NCI-H128 (cell line): Measurements from ENCODE around the gene MYG1.
A peak's percentile ranks its signal among the peaks of the same experiment; 100 is the strongest.

Experiments used
- DNase-seq: peaks from one replicate; lab custom pipeline; 2025; ENCODE audit not compliant: unreplicated experiment; lab: John Stamatoyannopoulos, UW

MYG1 gene, protein sequence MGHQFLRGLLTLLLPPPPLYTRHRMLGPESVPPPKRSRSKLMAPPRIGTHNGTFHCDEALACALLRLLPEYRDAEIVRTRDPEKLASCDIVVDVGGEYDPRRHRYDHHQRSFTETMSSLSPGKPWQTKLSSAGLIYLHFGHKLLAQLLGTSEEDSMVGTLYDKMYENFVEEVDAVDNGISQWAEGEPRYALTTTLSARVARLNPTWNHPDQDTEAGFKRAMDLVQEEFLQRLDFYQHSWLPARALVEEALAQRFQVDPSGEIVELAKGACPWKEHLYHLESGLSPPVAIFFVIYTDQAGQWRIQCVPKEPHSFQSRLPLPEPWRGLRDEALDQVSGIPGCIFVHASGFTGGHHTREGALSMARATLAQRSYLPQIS

DNA sequence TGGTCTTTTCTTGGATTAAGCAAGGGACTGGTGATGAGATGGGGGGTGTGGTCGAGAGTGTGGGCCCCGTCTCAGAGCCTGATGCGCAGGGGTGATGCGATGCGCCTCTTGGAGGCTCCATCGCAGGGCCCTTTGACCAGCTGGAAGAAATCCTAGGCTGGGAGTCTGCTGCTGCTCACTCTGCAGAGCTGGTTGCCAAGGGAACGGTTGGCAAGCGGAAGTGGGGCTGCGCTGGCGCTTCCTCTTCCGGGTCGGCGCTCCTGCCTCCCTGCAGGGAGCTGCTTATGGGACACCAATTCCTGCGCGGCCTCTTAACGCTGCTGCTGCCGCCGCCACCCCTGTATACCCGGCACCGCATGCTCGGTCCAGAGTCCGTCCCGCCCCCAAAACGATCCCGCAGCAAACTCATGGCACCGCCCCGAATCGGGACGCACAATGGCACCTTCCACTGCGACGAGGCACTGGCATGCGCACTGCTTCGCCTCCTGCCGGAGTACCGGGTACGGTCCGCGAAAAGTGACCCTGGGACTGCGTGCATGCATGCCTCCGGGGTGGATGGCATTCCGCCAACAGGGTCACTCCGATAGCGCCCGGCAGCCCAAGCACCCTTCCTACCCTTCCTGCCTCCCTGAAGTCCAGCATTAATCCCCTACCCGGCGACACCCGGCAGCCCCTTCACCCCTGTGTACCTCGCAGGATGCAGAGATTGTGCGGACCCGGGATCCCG is at the start of gene MYG1:
Gene MYG1, plus strand, starts transcription at position 242 of the 727 bp plus-strand sequence. Its CDS starts 43 bp downstream, at position 285.
- peak; percentile 54 for DNase-seq

DNA sequence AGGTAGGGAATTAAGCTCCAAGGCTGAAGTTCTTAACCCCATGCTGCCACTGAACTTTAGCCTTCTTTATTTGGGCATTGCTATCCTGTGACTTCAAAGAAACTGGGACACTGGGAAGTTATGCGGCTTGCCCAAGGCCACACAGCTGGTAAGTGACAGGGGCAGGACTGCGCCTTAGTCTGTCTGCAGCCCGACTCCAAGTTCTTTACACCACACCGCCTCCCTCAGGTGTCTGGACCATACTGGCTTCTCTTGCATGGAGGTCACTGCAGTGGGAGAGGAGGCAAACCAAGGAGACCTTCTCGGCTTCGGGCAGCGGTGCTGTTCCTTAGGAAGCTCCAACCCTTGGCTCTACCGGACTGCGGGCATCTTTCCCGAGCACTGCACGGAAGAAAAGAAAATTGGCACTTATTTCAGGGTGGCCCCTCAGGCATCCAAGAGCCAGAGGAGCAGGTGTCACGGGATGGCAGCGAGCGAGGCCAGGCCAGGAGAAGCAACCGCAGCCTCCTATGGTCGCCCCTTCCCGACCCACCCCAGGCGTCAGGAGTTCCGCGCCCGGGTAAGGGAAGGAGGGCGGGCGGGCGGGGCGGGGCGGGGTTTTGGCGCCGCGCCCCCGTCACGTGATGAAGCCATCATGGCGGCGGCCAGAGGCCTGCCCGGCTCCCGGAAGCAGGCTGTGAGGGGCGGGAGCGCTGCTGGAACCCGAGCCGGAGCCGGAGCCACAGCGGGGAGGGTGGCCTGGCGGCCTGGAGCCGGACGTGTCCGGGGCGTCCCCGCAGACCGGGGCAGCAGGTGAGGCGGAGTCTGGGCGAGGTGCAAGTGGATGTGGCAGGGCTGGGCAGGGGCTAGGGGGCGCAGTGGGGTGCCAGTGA is 47.8 kb upstream of the MYG1 start:
- peak; percentile 38 for DNase-seq

- DNase-seq: no peak
Measured at GRCh38 chr12:53252349-53252916, 47.1 kb upstream of the MYG1 start.

- DNase-seq: no peak
Measured at GRCh38 chr12:53253298-53253697, 46.2 kb upstream of the MYG1 start.

DNA sequence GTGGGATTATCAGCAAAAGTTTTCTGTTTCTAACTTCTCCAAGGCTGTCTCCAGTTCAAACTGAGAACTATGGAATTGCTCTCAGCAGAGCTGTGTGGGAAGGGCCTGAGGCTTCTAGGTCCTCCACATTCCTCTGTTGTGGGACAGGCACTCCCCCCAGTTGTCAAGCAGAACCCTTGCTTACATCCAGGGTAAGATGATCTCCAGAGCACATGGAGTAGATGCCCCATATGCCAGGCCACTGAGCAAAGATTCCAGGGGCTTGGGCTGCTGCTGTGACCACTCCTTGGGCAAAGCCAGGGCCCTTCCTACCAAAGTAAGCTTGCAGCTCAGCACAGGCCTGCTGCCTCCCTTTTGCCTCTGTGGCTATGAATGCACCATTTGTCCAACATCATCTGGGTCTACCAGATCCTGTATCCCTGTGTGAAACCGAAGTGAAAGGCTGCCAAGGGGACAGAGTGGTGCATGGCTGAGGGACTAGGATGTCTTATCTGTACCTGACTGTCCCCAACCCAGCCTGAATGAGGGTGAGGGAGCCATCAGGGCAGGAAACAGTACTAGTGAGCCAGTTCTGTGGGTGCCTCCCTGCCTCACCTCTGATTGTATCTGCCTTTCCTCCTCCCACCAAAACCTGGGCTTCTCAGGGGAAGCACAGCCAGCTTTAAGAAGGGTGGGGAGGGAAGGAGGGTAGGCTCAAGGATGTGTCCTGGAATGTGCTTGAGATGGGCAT is 44.5 kb upstream of the MYG1 start:
- DNase-seq: no peak

DNA sequence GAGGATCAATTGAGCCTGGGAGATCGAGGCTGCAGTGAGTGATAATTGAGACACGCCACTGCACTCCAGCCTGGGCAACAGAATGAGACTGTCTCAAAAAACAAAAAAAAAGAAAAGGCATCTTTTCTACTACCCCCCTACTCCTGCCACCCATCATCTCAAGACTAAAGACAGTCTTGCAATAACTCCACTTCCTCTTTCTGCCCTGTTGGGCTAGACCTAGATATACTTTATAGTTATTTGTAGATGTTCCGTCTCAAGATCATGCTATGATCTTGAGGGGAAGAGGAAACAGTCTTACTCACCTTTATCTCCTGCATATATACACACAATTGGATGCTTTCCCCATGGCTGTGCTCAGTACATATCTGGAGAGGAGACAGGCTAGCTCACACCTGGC is 43.5 kb upstream of the MYG1 start:
- DNase-seq: no peak

GRCh38 chr12:53258541-53259539 is 40.7 kb upstream of the MYG1 start:
- no peak for DNase-seq

DNA sequence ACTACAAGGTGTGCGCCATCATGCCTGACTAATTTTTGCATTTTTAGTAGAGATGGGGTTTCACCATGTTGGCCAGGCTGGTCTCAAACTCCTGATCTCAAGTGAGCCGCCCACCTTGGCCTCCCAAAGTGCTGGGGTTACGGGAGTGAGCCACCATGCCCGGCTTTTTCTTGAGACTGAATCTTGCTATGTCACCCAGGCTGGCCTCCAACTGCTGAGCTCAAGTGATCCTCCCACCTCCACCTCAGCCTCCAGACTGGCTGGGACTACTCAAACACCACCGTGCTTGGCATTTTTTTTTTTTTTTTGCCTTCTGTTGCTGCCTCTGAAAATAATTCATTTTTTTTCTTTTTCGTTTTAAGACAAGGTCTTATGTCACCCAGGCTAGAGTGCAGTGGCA is 39.6 kb upstream of the MYG1 start:
- DNase-seq: no peak

DNA sequence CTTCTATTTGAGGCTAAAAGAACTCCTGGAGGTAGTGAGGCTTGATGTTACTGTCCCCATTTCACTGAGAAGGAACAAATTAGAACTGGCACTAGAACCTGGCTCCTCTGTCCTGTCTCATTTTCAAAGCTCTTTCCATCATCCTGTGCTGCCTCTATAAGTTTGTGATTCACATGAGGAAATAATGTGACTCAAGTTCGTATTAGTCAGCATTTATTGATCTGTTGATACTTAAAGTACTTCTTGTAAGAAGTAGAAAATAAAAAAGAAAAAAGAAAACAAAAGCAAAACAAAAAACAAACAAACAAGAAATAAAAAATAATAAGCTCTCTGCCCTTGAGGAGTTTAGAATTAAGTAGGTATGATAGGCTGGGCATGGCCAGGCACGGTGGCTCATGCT is 33.7 kb upstream of the MYG1 start:
- no peak for DNase-seq

- DNase-seq: no peak
Measured at GRCh38 chr12:53267306-53267998, 32.0 kb upstream of the MYG1 start.

GRCh38 chr12:53267999-53268629 is 31.4 kb upstream of the MYG1 start, which contains the start of gene ESPL1:
TSS of gene ESPL1 (plus strand) at chr12:53268299. CDS start at chr12:53268767, 468 bp downstream.
- DNase-seq: peak; percentile 44

DNA sequence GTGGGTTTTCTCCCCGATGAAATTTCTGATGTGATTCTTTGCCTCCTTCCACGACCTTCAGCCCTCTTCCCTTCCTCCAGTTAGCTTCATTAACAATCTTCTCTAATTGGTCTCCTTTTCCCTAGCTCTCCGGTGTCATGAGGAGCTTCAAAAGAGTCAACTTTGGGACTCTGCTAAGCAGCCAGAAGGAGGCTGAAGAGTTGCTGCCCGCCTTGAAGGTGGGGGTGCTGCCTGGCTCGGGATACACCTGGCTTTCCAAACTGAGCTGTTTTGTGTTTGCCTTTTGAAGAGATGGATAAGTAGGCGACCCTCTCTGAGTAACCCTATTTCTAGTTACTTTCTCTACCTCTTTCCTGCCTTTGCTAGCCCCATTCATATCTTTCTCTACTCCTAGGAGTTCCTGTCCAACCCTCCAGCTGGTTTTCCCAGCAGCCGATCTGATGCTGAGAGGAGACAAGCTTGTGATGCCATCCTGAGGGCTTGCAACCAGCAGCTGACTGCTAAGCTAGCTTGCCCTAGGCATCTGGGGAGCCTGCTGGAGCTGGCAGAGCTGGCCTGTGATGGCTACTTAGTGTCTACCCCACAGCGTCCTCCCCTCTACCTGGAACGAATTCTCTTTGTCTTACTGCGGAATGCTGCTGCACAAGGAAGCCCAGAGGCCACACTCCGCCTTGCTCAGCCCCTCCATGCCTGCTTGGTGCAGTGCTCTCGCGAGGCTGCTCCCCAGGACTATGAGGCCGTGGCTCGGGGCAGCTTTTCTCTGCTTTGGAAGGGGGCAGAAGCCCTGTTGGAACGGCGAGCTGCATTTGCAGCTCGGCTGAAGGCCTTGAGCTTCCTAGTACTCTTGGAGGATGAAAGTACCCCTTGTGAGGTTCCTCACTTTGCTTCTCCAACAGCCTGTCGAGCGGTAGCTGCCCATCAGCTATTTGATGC is 30.6 kb upstream of the MYG1 start:
- no peak for DNase-seq

DNA sequence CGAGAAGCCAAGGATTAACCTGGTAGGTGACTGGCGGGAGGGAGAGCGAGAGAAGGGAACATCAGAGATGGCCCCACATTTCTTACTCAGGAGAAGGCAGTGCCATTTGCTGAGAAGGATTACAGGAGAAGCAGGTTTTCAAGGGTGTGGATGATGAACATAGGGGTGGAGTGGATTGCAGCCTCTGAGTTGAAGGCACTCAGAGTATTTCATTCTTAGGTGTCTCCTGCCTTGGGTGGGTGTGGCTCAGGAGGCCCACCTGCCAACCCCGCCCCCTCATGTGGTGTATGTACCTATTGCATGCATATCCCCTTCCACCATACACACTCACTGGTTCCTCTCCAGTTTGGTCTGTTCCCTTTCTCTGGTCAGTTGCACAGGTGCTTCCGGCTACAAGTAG is 25.1 kb upstream of the MYG1 start:
- DNase-seq: no peak

GRCh38 chr12:53276511-53276910 is 23.0 kb upstream of the MYG1 start:
- no peak for DNase-seq

- no peak for DNase-seq
Measured at GRCh38 chr12:53277981-53278380, 21.5 kb upstream of the MYG1 start.

DNA sequence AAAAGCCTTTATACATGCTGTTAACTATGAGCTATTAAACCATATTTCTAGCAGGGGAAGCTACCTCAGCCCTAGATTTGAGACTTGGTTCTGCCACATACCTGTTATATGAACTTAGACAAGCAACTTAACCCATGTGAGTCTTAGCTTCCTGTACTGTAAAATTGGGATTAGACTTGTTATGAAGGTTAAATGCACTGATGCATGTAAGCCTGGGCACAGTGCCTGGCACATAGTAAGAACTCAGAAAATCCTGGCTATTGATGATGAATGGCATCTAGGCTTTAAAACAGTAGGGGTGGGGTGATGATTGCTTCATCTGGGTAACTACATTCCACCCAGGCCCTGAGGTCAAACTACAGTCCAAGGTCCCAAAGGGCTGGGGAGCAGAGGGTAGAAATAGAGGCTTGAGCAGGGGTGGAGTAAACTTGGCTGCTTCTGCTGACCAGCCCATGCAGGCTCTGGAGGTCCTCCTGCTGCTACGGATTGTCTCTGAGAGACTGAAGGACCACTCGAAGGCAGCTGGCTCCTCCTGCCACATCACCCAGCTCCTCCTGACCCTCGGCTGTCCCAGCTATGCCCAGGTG is 20.1 kb upstream of the MYG1 start:
- DNase-seq: no peak
